Dermis microvascular lymphatic vessel endothelial cell (primary cell): ENCODE results near the gene GRK4. TPM values are rescaled to one million over a fixed set of nuclear protein-coding genes. Genes with fewer than 3 reads are reported as not detected.

Experiments used
- DNase-seq, 2 donors: peaks; one replicate each; pipeline versions ENCODE4 v3.0.0 to v3.0.0-alpha.2; 2010; ENCODE audit warnings: low read depth in 2 of 2
- total RNA-seq: library from RNA; depleted of rRNA; stranded (reverse); fragments of >200 nt; gene quantifications from 2 replicates; pipeline ENCODE4 v1.2.1, GENCODE V29; 2014

GRK4 gene
- total RNA-seq, 1 donor from 2014 or later = 2.4 TPM

- no peak for DNase-seq
These were observed 47.6 kb downstream of the GRK4 start for GRCh38 chr4:3010998-3011397.

GRCh38 chr4:3011456-3012220, 48.3 kb downstream of the GRK4 start:
- no peak for DNase-seq

- no peak for DNase-seq
These were observed 50.0 kb downstream of the GRK4 start for GRCh38 chr4:3013323-3013722.

GRCh38 chr4:3013839-3014350, 50.5 kb downstream of the GRK4 start:
- DNase-seq = no peak

GRCh38 chr4:3016961-3017360, 53.6 kb downstream of the GRK4 start:
- DNase-seq = no peak

- DNase-seq = no peak
These were observed 54.1 kb downstream of the GRK4 start for GRCh38 chr4:3017504-3017903.

GRCh38 chr4:3019145-3019846, 55.9 kb downstream of the GRK4 start:
- DNase-seq = no peak

GRCh38 chr4:3021127-3021526, 57.8 kb downstream of the GRK4 start:
- no peak for DNase-seq

- no peak for DNase-seq
These were observed 58.3 kb downstream of the GRK4 start for GRCh38 chr4:3021627-3022026.

- no peak for DNase-seq
These were observed 58.7 kb downstream of the GRK4 start for GRCh38 chr4:3022112-3022511.

GRCh38 chr4:3022651-3023050, 59.3 kb downstream of the GRK4 start:
- DNase-seq = no peak

- no peak for DNase-seq
These were observed 62.5 kb downstream of the GRK4 start for GRCh38 chr4:3025881-3026280.

GRCh38 chr4:3026540-3026939, 63.2 kb downstream of the GRK4 start:
- no peak for DNase-seq

- DNase-seq = no peak
These were observed 66.1 kb downstream of the GRK4 start for GRCh38 chr4:3029464-3029863.

GRCh38 chr4:3030566-3031356, 67.4 kb downstream of the GRK4 start:
- DNase-seq = no peak

- peak in 1 of 2 donors; percentile 10 for DNase-seq
These were observed 68.1 kb downstream of the GRK4 start for GRCh38 chr4:3031357-3032082.

- DNase-seq = no peak
These were observed 70.9 kb downstream of the GRK4 start for GRCh38 chr4:3034231-3034630.

- DNase-seq = no peak
These were observed 71.9 kb downstream of the GRK4 start for GRCh38 chr4:3035249-3035648.

GRCh38 chr4:3035674-3036073, 72.3 kb downstream of the GRK4 start:
- no peak for DNase-seq

- no peak for DNase-seq
These were observed 73.0 kb downstream of the GRK4 start for GRCh38 chr4:3036131-3036952.
